Lower leg skin (tissue), 4 donors: ENCODE measurements around the gene SPON2. TPM values are rescaled to one million over a fixed set of nuclear protein-coding genes. Genes with fewer than 3 reads are reported as not detected.

Source experiments
- DNase-seq, 2 donors: peaks; one replicate each; pipeline ENCODE4 v3.0.0-alpha.2; 2019; ENCODE audit warnings: low spot score in 2 of 2
- H3K4me3 ChIP-seq: fragments of 200-600 bp; sonication (generic); 2 replicates; pipeline ENCODE4 v1.5.1; 2017; ENCODE audit warnings: mild to moderate bottlenecking, low read depth; ENCODE audit not compliant: poor library complexity, severe bottlenecking
- CTCF ChIP-seq, 3 donors: fragments of 450-650 bp; IDR thresholded peaks; one replicate each; pipeline ENCODE4 v1.5.1; 2016; ENCODE audit warnings: antibody characterized with exemption in 3 of 3, mild to moderate bottlenecking in 3 of 3, moderate library complexity in 2 of 3
- POLR2A ChIP-seq, 2 donors: fragments of 450-650 bp; IDR thresholded peaks; one replicate each; pipeline ENCODE4 v1.6.1; 2016 to 2017; ENCODE audit warnings: antibody characterized with exemption in 2 of 2, mild to moderate bottlenecking in 1 of 2, moderate library complexity in 1 of 2
- WGBS, 2 donors: methylation state at CpG; one replicate each; pipeline ENCODE4 v1.1.5; 2018; 5-methylcytosine and 5-hydroxymethylcytosine counted together
- intact Hi-C: fragments of 100-400 bp; cut with DNase I; formaldehyde crosslinking; loops from one replicate; pipeline ENCODE4 v1.15.0; 2023; ENCODE audit warnings: low total_unique reads
- total RNA-seq, 4 donors: library from RNA; depleted of rRNA; stranded (reverse); fragments of >200 nt; gene quantifications; one replicate each; pipeline ENCODE4 v1.1.0, GENCODE V29; 2016

SPON2 gene
- total RNA-seq, 4 donors from 2014 or later: 19.1 to 39.8 (median 32.8) TPM

GRCh38 chr4:1213336-1213995, 41.1 kb upstream of the SPON2 start:
- TF ChIP-seq CTCF (IDR thresholded peaks at IDR 0.05) (no peak), POLR2A (IDR thresholded peaks at IDR 0.05) (no peak)
- no peak for DNase-seq
- WGBS, 2 donors: 93 to 95% methylated on average over 13 to 19 of the region's 20 CpGs
- intact Hi-C loops: no loop called here
- H3K4me3 ChIP-seq: no peak overlapping the region

- intact Hi-C loops: no loop called here
- 79 to 88% methylated on average over 13 to 18 of the region's 20 CpGs for WGBS, 2 donors
- DNase-seq: no peak
Measured at GRCh38 chr4:1212546-1213335, 40.4 kb upstream of the SPON2 start.

GRCh38 chr4:1211891-1212545, 39.6 kb upstream of the SPON2 start:
- intact Hi-C loops: no loop called here
- DNase-seq: no peak

More at GRCh38 chr4:1212546-1213335, 40.4 kb upstream of the SPON2 start:
- no peak overlapping the region for H3K4me3 ChIP-seq
- TF ChIP-seq CTCF (IDR thresholded peaks at IDR 0.05): no peak
- no peak for TF ChIP-seq POLR2A (IDR thresholded peaks at IDR 0.05)

GRCh38 chr4:1211371-1211770, 39.0 kb upstream of the SPON2 start:
- peak in 1 of 2 donors; percentile 69 for DNase-seq
- intact Hi-C loops: no loop called here
- 80 to 81% methylated on average over 13 of the region's 13 CpGs for WGBS, 2 donors
- no peak overlapping the region for H3K4me3 ChIP-seq
- TF ChIP-seq POLR2A (IDR thresholded peaks at IDR 0.05): no peak
- TF ChIP-seq CTCF (IDR thresholded peaks at IDR 0.05): no peak

More at GRCh38 chr4:1211891-1212545, 39.6 kb upstream of the SPON2 start:
- H3K4me3 ChIP-seq: no peak overlapping the region
- WGBS, 2 donors: 39 to 61% methylated on average over 16 to 29 of the region's 34 CpGs
- TF ChIP-seq POLR2A (IDR thresholded peaks at IDR 0.05): no peak
- TF ChIP-seq CTCF (IDR thresholded peaks at IDR 0.05): no peak

- intact Hi-C loops: no loop called here
- WGBS, 2 donors: 77 to 83% methylated on average over 9 to 10 of the region's 10 CpGs
- H3K4me3 ChIP-seq: no peak overlapping the region
- DNase-seq: peak in 1 of 2 donors; percentile 85
- no peak for TF ChIP-seq POLR2A (IDR thresholded peaks at IDR 0.05)
- TF ChIP-seq CTCF (IDR thresholded peaks at IDR 0.05): no peak
Measured at GRCh38 chr4:1210971-1211370, 38.6 kb upstream of the SPON2 start.
